Measurements from ENCODE around the gene CCND1.

DNA sequence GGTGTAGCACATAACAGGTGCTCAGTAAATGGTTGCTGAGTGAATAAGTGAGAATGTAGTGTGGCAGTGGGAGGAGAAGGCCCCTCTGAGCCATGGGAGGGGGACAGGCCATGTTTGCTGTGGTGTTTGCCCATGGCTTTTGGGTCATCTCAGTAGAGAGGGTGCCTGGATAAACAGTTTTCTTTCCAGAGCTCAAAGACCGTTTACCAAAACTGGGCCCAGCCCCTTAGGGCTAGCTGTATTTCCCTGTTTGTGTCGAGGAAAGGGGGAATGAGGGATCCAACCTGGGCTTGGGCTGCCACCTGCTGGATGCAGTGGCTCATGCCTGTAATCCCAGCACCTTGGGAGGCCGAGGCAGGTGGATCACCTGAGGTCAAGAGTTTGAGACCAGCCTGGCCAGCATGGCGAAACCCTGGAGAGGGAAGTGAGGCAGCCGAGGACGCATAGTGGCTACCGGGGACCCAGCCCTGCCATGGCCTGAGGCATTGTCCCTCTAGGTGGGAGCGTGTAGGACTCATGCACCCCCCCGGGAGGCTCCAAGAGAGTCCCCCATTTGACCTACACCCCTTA is 42.9 kb downstream of the CCND1 start:
- TF ChIP-seq HDAC2 (IDR thresholded peaks at IDR 0.05) (no peak), EZH2 (IDR thresholded peaks at IDR 0.05; ENCODE audit: borderline replicate concordance, control insufficient read depth, low read depth, low read length) (no peak), CTCF (IDR thresholded peaks at IDR 0.05 in 2 of 3, conservative IDR thresholded peaks at IDR 0.05 in 1 of 3; ENCODE audit: control insufficient read depth in 2 of 3, extremely low read depth in 1 of 3, insufficient read depth in 1 of 3, low read depth in 3 of 3, low read length in 3 of 3) (peak in 2 of 3 experiments; percentile 26 to 35; a peak in 4 of 6 replicates), ETV6 (conservative IDR thresholded peaks at IDR 0.05 in 1 of 2, IDR thresholded peaks at IDR 0.05 in 1 of 2; ENCODE audit: borderline replicate concordance in 1 of 2, low read depth in 1 of 2) (no peak), ZZZ3 (IDR thresholded peaks at IDR 0.05; ENCODE audit: control insufficient read depth, insufficient read length, low read depth) (no peak), POLR2AphosphoS5 (IDR thresholded peaks at IDR 0.05; ENCODE audit: low read length) (no peak), YY1 (IDR thresholded peaks at IDR 0.05; ENCODE audit: low read depth, low read length) (no peak)
